Caco-2 (cell line): Measurements from ENCODE around the gene LTBP1. TPM values are rescaled to one million over a fixed set of nuclear protein-coding genes. Genes with fewer than 3 reads are reported as not detected.

Experiments
- BruUV-seq: library from RNA; stranded (reverse); fragments of 400-500 nt; replicated peaks from 2 replicates; lab custom pipeline; 2021; lab: Mats Ljungman, UMichigan
- CTCF ChIA-PET: fragments of 300-600 bp; sonication (Branson Sonifier 250); formaldehyde crosslinking; loops from one replicate; lab custom pipeline; 2022; ENCODE audit warnings: antibody characterized with exemption; lab: Charles Lee
- POLR2A ChIA-PET: fragments of 300-600 bp; sonication (Branson Sonifier 250); formaldehyde crosslinking; loops from one replicate; lab custom pipeline; 2022; ENCODE audit warnings: antibody characterized with exemption; lab: Charles Lee
- DNase-seq, 2 experiments: peaks; one replicate each; pipeline versions ENCODE4 v3.0.0 to v3.0.0-alpha.2; 2020 to 2022
- H3K27me3 ChIP-seq: replicated peaks from 2 replicates; pipeline ENCODE4 v1.6.0; 2011; ENCODE audit warnings: low read length; ENCODE audit not compliant: control insufficient read depth, insufficient read depth
- H3K36me3 ChIP-seq: 2 replicates; pipeline ENCODE4 v1.5.1; 2011; ENCODE audit warnings: low read length; ENCODE audit not compliant: control insufficient read depth, insufficient read depth
- H3K4me1 ChIP-seq: fragments of 250-450 bp; sonication (Bioruptor Pico); 2 replicates; pipeline ENCODE4 v1.5.1; 2020; ENCODE audit warnings: mild to moderate bottlenecking
- H3K4me3 ChIP-seq: 2 replicates; pipeline ENCODE4 v1.5.1; 2011; ENCODE audit warnings: low read depth, mild to moderate bottlenecking, control low read depth, low read length
- H3K9me3 ChIP-seq: fragments of 250-450 bp; sonication (Bioruptor Pico); 2 replicates; pipeline ENCODE4 v1.5.1; 2020; ENCODE audit warnings: mild to moderate bottlenecking, moderate library complexity
- H3K27ac Mint-ChIP-seq: one replicate; pipeline ENCODE4 v1.8.0; 2022; ENCODE audit warnings: mixed read lengths; ENCODE audit not compliant: unreplicated experiment
- H3K27me3 Mint-ChIP-seq: one replicate; pipeline ENCODE4 v1.8.0; 2022; ENCODE audit warnings: mixed read lengths; ENCODE audit not compliant: insufficient read depth, unreplicated experiment
- H3K36me3 Mint-ChIP-seq: one replicate; pipeline ENCODE4 v1.8.0; 2022; ENCODE audit warnings: mild to moderate bottlenecking, mixed read lengths; ENCODE audit not compliant: insufficient read depth, unreplicated experiment
- H3K4me1 Mint-ChIP-seq: one replicate; pipeline ENCODE4 v1.8.0; 2022; ENCODE audit warnings: low read depth, mixed read lengths; ENCODE audit not compliant: unreplicated experiment
- H3K4me3 Mint-ChIP-seq: one replicate; pipeline ENCODE4 v1.8.0; 2022; ENCODE audit warnings: mild to moderate bottlenecking, moderate library complexity, mixed read lengths; ENCODE audit not compliant: unreplicated experiment
- H3K9me3 Mint-ChIP-seq: one replicate; pipeline ENCODE4 v1.8.0; 2022; ENCODE audit warnings: mixed read lengths; ENCODE audit not compliant: unreplicated experiment
- intact Hi-C: fragments of 100-400 bp; cut with micrococcal nuclease; formaldehyde crosslinking; loops from one replicate; pipeline ENCODE4 v1.10.0; 2022; ENCODE audit not compliant: unreplicated experiment
- total RNA-seq: library from RNA; stranded (reverse); gene quantifications from 2 replicates; pipeline ENCODE4 v1.2.3, GENCODE V29; 2022
- TF ChIP-seq, protein P1 (sequence below), 2 experiments: fragments of 200-600 bp in 1 of 2; IDR thresholded peaks; 1 replicate in 1 of 2; 2 replicates in 1 of 2; pipeline versions ENCODE4 v1.5.1 to v1.8.0; 2011 to 2022; ENCODE audit warnings: antibody characterized with exemption in 1 of 2, control low read depth in 1 of 2, inconsistent platforms in 1 of 2, low read depth in 1 of 2, low read length in 1 of 2, mild to moderate bottlenecking in 1 of 2, moderate library complexity in 1 of 2; ENCODE audit not compliant: insufficient read depth in 1 of 2, severe bottlenecking in 1 of 2, unreplicated experiment in 1 of 2

LTBP1 gene
- total RNA-seq, 1 experiment from 2014 or later, result 64.2 TPM

DNA sequence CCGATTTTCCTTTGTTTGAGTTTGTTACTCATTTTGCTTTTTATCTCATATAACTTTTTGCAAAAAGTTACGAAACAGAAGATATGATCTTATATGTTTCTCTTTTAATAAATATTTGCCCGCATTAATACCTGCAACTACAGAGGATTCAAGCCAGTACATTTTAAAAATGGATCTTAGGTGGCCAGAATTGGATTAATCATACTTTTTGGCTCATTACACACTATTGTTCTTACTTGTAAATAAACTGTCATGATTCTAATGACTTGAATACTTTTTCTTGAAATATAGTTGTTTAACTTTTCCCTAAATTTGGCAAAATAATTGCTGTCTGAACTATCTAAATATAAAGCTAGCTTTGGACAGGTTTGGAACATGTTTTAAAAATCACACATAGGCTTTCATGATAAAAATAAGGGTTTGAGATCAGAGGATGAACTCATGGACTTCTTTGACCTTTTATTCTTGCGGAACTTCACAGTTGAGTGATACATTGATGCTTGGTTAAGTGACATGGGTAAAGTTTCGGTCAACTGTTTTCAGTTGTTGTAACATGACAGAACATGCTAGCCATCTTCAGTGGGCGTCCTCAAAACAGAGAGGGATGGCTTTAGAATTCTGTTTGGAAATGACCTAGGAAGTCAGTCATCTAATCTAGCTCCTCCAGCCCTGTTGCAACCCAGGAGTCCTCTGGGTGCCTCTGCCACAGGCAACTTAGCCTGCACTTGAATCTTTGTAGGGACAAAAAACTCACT, 44.5 kb downstream of the LTBP1 start:
- Histone ChIP-seq H3K36me3 (no peaks in the 10 kb centered on the region), H3K4me3 (no peak overlapping the region), H3K27me3 (no peaks in the 10 kb centered on the region), H3K4me1 (no peaks in the 10 kb centered on the region), H3K9me3 (no peaks in the 10 kb centered on the region)
- Mint-ChIP-seq H3K4me3 (no peak overlapping the region), H3K9me3 (no peaks in the 10 kb centered on the region), H3K4me1 (no peaks in the 10 kb centered on the region), H3K36me3 (no peaks in the 10 kb centered on the region), H3K27ac (no peak overlapping the region), H3K27me3 (no peaks in the 10 kb centered on the region)
- DNase-seq, result no peak
- BruUV-seq, result no TSS peak
- TF ChIP-seq, protein P1, sequence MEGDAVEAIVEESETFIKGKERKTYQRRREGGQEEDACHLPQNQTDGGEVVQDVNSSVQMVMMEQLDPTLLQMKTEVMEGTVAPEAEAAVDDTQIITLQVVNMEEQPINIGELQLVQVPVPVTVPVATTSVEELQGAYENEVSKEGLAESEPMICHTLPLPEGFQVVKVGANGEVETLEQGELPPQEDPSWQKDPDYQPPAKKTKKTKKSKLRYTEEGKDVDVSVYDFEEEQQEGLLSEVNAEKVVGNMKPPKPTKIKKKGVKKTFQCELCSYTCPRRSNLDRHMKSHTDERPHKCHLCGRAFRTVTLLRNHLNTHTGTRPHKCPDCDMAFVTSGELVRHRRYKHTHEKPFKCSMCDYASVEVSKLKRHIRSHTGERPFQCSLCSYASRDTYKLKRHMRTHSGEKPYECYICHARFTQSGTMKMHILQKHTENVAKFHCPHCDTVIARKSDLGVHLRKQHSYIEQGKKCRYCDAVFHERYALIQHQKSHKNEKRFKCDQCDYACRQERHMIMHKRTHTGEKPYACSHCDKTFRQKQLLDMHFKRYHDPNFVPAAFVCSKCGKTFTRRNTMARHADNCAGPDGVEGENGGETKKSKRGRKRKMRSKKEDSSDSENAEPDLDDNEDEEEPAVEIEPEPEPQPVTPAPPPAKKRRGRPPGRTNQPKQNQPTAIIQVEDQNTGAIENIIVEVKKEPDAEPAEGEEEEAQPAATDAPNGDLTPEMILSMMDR (IDR thresholded peaks at IDR 0.05; ENCODE audit: insufficient read depth in 1 of 2, low read depth in 1 of 2, low read length in 1 of 2, severe bottlenecking in 1 of 2, unreplicated experiment in 1 of 2), result no peak
- CTCF ChIA-PET, result no interaction called here
- POLR2A ChIA-PET, result no interaction called here
- intact Hi-C loops, result no loop called here

DNA sequence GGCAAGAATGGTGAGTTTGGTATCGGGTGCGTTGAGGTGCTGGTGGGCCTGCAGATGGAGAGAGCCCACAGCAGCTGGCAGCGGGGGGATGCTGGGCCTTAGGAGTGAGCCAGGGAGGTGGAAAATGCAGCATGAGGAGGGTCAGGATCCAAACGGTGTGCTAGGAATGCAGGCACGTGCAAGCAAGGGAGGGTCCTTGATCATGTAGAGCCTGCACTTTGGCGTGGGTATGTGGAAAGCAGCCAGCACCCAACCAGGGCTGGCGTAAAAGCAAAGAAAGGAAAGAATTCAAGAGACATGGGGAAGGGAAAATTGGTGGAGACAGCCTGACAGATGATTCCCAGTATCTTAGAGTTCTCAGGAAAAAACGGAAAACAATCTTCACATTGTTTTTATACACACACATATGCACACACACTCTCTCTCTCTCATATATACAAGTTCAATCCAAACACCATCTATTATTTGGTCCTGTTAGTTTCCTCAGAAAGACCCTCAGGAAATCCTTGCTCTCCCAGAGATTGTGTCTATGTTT, 46.3 kb downstream of the LTBP1 start:
- no TSS peak for BruUV-seq
- no peaks in the 10 kb centered on the region for H3K36me3 ChIP-seq

DNA sequence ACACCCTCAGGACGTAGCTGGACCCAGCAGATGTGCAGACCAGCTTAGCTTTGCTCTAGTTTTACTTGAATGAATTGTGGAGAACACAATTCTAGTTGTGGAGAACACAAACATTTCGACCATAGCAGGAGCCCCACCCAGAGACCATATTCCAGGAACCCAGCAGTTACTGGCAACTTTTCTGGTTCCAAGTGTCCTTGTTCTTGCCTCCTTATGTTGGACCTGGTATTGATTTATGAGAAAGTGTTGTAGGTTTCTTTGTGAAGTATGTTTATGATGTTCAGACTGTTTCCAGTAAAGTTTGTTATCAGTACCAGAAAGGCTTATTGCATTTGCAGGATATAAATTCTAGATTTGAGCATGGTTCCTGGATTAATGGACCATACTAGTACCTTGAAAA, 51.0 kb downstream of the LTBP1 start:
- intact Hi-C loops, result no loop called here
- H3K36me3 ChIP-seq, result no peaks in the 10 kb centered on the region
- TF ChIP-seq, protein P1 (IDR thresholded peaks at IDR 0.05; ENCODE audit: insufficient read depth in 1 of 2, low read depth in 1 of 2, low read length in 1 of 2, severe bottlenecking in 1 of 2, unreplicated experiment in 1 of 2), result no peak
- no peaks in the 10 kb centered on the region for H3K4me1 Mint-ChIP-seq
- H3K4me3 ChIP-seq, result no peak overlapping the region
- no peak for DNase-seq
- no peak overlapping the region for H3K4me3 Mint-ChIP-seq
- H3K27ac Mint-ChIP-seq, result no peak overlapping the region
- ChIA-PET CTCF (interaction anchor here (0.6 kb wide), 1 partner anchor 56 kb away, joined by 4 read pairs; no protein-coding TSS in a partner anchor), POLR2A (no interaction called here)
- peaks cover 10% of the 10 kb centered on the region; the same call in 1 of the 2 replicates for H3K4me1 ChIP-seq
- BruUV-seq, result no TSS peak
- no peaks in the 10 kb centered on the region for H3K9me3 Mint-ChIP-seq
- no peaks in the 10 kb centered on the region for H3K9me3 ChIP-seq
- H3K36me3 Mint-ChIP-seq, result no peaks in the 10 kb centered on the region
- H3K27me3 ChIP-seq, result no peaks in the 10 kb centered on the region
- H3K27me3 Mint-ChIP-seq, result no peaks in the 10 kb centered on the region

More for the DNA sequence above, 46.3 kb downstream of the LTBP1 start:
- Mint-ChIP-seq H3K4me3 (no peak overlapping the region), H3K9me3 (no peaks in the 10 kb centered on the region), H3K36me3 (no peaks in the 10 kb centered on the region), H3K27me3 (no peaks in the 10 kb centered on the region), H3K27ac (no peak overlapping the region), H3K4me1 (no peaks in the 10 kb centered on the region)
- ChIA-PET POLR2A (no interaction called here), CTCF (no interaction called here)
- no peak for DNase-seq
- intact Hi-C loops, result no loop called here
- Histone ChIP-seq H3K4me3 (no peak overlapping the region), H3K4me1 (no peaks in the 10 kb centered on the region), H3K27me3 (no peaks in the 10 kb centered on the region), H3K9me3 (no peaks in the 10 kb centered on the region)
- TF ChIP-seq, protein P1 (IDR thresholded peaks at IDR 0.05; ENCODE audit: insufficient read depth in 1 of 2, low read depth in 1 of 2, low read length in 1 of 2, severe bottlenecking in 1 of 2, unreplicated experiment in 1 of 2), result no peak
